ENCODE results near the gene C11orf86. TPM values are rescaled to one million over a fixed set of nuclear protein-coding genes. Genes with fewer than 3 reads are reported as not detected.

C11orf86 gene
- total RNA-seq, 1 donor = not detected

DNA sequence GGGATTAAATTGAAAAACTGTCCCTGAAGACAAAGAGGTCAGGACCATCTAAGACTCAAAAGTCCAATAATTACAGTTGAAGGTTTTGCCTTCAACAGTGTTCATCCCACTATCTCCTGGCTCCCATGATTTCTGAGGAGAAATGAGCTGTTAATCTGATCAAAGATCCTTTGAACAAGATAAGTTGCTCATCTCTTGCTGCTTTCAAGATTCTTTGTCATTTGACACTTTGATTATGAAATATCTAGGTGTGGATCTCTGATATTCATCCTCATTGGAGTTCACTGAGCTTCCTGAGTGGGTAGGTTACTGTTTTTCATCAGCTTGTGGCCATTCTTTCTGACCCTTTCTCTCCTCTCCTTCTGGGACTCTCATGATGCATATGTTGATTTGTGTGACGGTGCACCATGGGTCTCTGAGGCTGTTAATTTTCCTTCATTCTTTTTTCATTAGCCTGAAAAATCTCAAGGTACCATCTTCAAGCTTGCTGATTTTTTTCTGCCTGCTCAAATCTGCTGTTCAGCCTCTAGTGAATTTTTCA is 37.8 kb upstream of the C11orf86 start:
- TF ChIP-seq, protein P1, sequence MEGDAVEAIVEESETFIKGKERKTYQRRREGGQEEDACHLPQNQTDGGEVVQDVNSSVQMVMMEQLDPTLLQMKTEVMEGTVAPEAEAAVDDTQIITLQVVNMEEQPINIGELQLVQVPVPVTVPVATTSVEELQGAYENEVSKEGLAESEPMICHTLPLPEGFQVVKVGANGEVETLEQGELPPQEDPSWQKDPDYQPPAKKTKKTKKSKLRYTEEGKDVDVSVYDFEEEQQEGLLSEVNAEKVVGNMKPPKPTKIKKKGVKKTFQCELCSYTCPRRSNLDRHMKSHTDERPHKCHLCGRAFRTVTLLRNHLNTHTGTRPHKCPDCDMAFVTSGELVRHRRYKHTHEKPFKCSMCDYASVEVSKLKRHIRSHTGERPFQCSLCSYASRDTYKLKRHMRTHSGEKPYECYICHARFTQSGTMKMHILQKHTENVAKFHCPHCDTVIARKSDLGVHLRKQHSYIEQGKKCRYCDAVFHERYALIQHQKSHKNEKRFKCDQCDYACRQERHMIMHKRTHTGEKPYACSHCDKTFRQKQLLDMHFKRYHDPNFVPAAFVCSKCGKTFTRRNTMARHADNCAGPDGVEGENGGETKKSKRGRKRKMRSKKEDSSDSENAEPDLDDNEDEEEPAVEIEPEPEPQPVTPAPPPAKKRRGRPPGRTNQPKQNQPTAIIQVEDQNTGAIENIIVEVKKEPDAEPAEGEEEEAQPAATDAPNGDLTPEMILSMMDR (IDR thresholded peaks at IDR 0.05; ENCODE audit: insufficient read depth, low read length) = no peak
- no peak overlapping the region for H3K4me3 ChIP-seq (ENCODE audit: low read depth, low read length)
- no peak for DNase-seq (ENCODE audit: low read depth)

DNA sequence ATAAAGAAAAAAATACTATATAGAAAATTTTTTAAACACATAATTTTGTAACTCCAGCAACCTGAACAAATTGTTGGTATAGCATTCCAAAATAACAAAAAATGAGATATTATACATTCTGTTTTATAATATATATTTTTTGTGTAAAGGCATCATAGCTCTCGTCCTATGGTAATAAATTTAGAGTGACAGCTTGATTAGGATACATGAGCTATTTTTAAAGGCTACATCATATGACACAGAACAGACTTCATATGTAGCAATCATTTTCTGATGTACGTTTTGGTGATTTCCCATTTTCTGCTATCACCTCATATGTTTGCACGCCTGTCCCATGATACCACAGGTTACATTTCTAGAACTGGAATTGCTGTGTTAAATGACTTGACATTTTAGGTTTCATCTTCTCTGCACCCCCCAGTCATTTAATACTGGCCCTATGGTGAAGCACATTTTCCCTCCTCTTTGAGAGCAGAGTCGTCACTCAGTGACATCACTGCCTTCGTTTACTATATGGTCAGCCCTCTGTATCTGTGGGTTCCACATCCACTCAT is 36.4 kb upstream of the C11orf86 start:
- TF ChIP-seq, protein P1 (IDR thresholded peaks at IDR 0.05; ENCODE audit: insufficient read depth, low read length) = no peak

GRCh38 chr11:66950112-66950535 is 25.0 kb upstream of the C11orf86 start:
- peak; percentile 60 for DNase-seq (ENCODE audit: low read depth)
- no peak overlapping the region for H3K4me3 ChIP-seq (ENCODE audit: low read depth, low read length)
- TF ChIP-seq, protein P1 (IDR thresholded peaks at IDR 0.05; ENCODE audit: insufficient read depth, low read length) = no peak

More for the DNA sequence above, 36.4 kb upstream of the C11orf86 start:
- no peak for DNase-seq (ENCODE audit: low read depth)
- H3K4me3 ChIP-seq (ENCODE audit: low read depth, low read length) = no peak overlapping the region

DNA sequence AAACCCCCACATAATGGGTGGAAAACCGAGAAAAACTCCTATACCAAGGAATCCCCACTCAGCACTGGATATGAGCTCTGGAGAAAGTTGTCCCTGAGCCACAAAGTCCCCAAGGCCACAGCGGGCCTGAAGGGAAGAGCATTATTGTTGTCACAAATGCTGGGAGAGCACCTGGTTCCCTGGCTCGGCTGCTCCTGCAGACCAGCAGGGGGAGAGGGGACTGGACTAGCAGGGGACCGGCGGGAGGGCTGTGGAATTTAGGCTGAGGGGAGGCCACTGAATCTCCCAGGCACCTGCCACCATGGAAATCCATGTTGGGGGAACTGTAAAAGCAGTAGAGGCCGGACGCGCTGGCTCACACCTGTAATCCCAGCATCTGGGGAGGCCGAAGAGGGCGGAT is 24.0 kb upstream of the C11orf86 start:
- TF ChIP-seq, protein P1 (IDR thresholded peaks at IDR 0.05; ENCODE audit: insufficient read depth, low read length) = no peak
- no peak overlapping the region for H3K4me3 ChIP-seq (ENCODE audit: low read depth, low read length)
- DNase-seq (ENCODE audit: low read depth) = no peak

- H3K4me3 ChIP-seq (ENCODE audit: low read depth, low read length) = no peak overlapping the region
- TF ChIP-seq, protein P1 (IDR thresholded peaks at IDR 0.05; ENCODE audit: insufficient read depth, low read length) = no peak
- no peak for DNase-seq (ENCODE audit: low read depth)
Observed at GRCh38 chr11:66951927-66952337, 23.2 kb upstream of the C11orf86 start.

GRCh38 chr11:66953081-66953833 is 21.8 kb upstream of the C11orf86 start:
- H3K4me3 ChIP-seq (ENCODE audit: low read depth, low read length) = no peak overlapping the region
- DNase-seq (ENCODE audit: low read depth) = no peak
- TF ChIP-seq, protein P1 (IDR thresholded peaks at IDR 0.05; ENCODE audit: insufficient read depth, low read length) = no peak
